ENCODE results near the gene VAMP1. TPM values are rescaled to one million over a fixed set of nuclear protein-coding genes. Genes with fewer than 3 reads are reported as not detected.

Gene VAMP1
- total RNA-seq: 5.2 and 5.3 TPM in 2 replicates

GRCh38 chr12:6470375-6471163 is at the start of gene VAMP1:
VAMP1 (minus strand) TSS chr12:6470677; CDS start chr12:6470531, 146 bp downstream.

GRCh38 chr12:6493497-6494257 is 23.2 kb upstream of the VAMP1 start, which contains the start of gene NCAPD2:
NCAPD2 (plus strand) TSS chr12:6494102; CDS start chr12:6495099, 997 bp downstream.

GRCh38 chr12:6492838-6493496 is 22.5 kb upstream of the VAMP1 start, which contains the start of gene MRPL51:
MRPL51 (minus strand) TSS chr12:6493262; CDS start chr12:6493136, 126 bp downstream.

GRCh38 chr12:6451348-6452244 is 18.9 kb downstream of the VAMP1 start, which contains the start of gene TAPBPL:
TAPBPL (plus strand) TSS chr12:6452042; CDS start chr12:6452249, 207 bp downstream.

GRCh38 chr12:6444704-6445688 is 25.5 kb downstream of the VAMP1 start, which contains the start of gene CD27:
CD27 (plus strand) TSS chr12:6444955; CDS start chr12:6445096, 141 bp downstream.

Other genes with a start within 250 kb of the VAMP1 start
- not detected in 2 replicates for gene PLEKHG6, start 160.0 kb downstream of the VAMP1 start, total RNA-seq
- 406 and 543 TPM in 2 replicates for gene TNFRSF1A, start 128.6 kb downstream of the VAMP1 start, total RNA-seq
- gene SCNN1A, start 95.1 kb downstream of the VAMP1 start, total RNA-seq: 2.6 and 9.4 TPM in 2 replicates
- 261 and 267 TPM in 2 replicates for gene LTBR, start 86.5 kb downstream of the VAMP1 start, total RNA-seq
- not detected in 2 replicates for gene CD27, start 25.7 kb downstream of the VAMP1 start, total RNA-seq
- gene TAPBPL, start 18.6 kb downstream of the VAMP1 start, total RNA-seq: 7.9 and 10.9 TPM in 2 replicates
- gene MRPL51, start 22.6 kb upstream of the VAMP1 start, total RNA-seq: 59.2 and 137 TPM in 2 replicates
- gene NCAPD2, start 23.4 kb upstream of the VAMP1 start, total RNA-seq: 15.5 and 31.8 TPM in 2 replicates
- 5,873 and 7,738 TPM in 2 replicates for gene GAPDH, start 63.8 kb upstream of the VAMP1 start, total RNA-seq
- gene IFFO1, start 85.4 kb upstream of the VAMP1 start, total RNA-seq: 24.4 and 24.7 TPM in 2 replicates
- gene NOP2, start 97.6 kb upstream of the VAMP1 start, total RNA-seq: 11.5 and 24.2 TPM in 2 replicates
- 180 and 220 TPM in 2 replicates for gene CHD4, start 136.7 kb upstream of the VAMP1 start, total RNA-seq
- gene LPAR5, start 165.3 kb upstream of the VAMP1 start, total RNA-seq: 3.6 TPM in 1 of 2 replicates, not detected in the other
- gene ACRBP, start 176.8 kb upstream of the VAMP1 start, total RNA-seq: 0.43 TPM in 1 of 2 replicates, not detected in the other
- gene ING4, start 192.4 kb upstream of the VAMP1 start, total RNA-seq: 19.6 and 33.0 TPM in 2 replicates
- 23.9 and 24.4 TPM in 2 replicates for gene ZNF384, start 218.7 kb upstream of the VAMP1 start, total RNA-seq
- 0.12 TPM in 1 of 2 replicates, not detected in the other for gene PIANP, start 230.1 kb upstream of the VAMP1 start, total RNA-seq